Neural progenitor cell (in vitro differentiated cells): ENCODE measurements around the gene PAXIP1.
A peak's percentile ranks its signal among the peaks of the same experiment; 100 is the strongest.

Source experiments
- EZH2phosphoT487 ChIP-seq: fragments of 200-600 bp; sonication (generic); IDR thresholded peaks from 2 replicates; pipeline ENCODE4 v1.6.1; 2017; ENCODE audit warnings: antibody characterized with exemption
- TF ChIP-seq, protein P1 (sequence below): fragments of 200-600 bp; sonication (generic); IDR thresholded peaks from 2 replicates; pipeline ENCODE4 v1.5.1; 2017; ENCODE audit warnings: antibody characterized with exemption, mild to moderate bottlenecking

DNA sequence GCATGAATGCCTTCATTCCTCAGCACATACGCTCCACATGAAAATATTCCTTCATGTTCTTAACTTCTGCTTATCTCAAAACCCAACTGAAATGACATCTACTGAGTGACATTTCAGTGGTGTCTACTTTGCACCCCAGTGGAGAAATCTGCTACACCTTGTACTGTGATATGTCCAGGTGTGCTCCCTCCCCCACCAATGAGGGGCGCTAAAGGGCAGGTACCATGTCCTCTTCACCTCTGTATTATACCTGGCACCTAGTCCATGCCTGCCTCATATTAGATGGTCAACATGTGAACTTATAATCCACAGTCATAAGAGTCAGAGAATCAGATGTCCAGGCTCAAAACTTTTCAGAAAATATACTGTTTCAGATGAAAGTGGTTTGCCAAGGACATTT is 2.1 kb downstream of the PAXIP1 start:
- TF ChIP-seq, protein P1, sequence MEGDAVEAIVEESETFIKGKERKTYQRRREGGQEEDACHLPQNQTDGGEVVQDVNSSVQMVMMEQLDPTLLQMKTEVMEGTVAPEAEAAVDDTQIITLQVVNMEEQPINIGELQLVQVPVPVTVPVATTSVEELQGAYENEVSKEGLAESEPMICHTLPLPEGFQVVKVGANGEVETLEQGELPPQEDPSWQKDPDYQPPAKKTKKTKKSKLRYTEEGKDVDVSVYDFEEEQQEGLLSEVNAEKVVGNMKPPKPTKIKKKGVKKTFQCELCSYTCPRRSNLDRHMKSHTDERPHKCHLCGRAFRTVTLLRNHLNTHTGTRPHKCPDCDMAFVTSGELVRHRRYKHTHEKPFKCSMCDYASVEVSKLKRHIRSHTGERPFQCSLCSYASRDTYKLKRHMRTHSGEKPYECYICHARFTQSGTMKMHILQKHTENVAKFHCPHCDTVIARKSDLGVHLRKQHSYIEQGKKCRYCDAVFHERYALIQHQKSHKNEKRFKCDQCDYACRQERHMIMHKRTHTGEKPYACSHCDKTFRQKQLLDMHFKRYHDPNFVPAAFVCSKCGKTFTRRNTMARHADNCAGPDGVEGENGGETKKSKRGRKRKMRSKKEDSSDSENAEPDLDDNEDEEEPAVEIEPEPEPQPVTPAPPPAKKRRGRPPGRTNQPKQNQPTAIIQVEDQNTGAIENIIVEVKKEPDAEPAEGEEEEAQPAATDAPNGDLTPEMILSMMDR, result peak; percentile 11
- no peak for TF ChIP-seq EZH2phosphoT487
